Stimulated activated CD8-positive, alpha-beta memory T cell treated with anti-CD3 and anti-CD28 coated beads, Interleukin-7, amount 100 ng/mL, for 4 hours (primary cell): Measurements from ENCODE around the gene TTC12.

Experiments used
- DNase-seq, 2 donors: peaks; one replicate each; pipeline ENCODE4 v3.0.0-alpha.2; 2020; ENCODE audit warnings: low read depth in 2 of 2

The TTC12 gene

DNA sequence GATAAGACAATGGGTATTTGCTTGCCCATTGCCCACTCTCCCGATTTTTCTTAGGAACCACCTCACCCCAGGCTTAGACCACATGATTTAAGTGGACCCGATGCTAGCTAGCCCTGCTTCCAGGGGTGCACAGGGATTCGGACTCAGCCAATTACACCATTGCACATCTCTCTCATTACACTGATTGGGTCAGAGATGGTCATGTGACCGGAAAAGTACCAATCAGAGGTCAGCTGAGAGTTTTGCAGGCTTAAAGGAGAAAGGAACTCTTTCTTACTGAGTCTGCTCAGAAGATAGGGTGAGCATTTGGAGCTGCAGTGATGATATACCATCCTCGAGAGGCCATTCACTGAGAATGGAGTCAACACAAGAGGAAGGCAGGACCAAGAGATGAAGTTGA is 61.0 kb downstream of the TTC12 start:
- no peak for DNase-seq

DNA sequence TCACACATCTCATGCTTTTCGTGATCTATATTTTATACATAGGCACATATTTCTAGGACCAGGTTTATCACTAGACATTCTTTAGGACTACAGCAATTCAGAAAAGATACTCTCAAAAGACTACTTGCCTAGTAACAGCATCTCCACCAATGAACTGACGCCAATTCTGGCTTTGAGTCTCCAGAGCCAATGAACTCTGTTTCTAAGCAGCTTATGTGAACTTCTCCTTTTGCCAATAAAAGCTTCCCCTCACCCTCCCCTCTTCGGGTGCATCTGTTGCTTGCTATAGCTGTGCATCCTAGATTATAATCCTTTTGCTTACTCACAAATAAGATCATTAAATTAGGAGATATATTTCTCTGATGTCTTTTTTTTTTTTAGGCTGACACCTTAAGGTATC is 61.8 kb downstream of the TTC12 start:
- no peak for DNase-seq

DNA sequence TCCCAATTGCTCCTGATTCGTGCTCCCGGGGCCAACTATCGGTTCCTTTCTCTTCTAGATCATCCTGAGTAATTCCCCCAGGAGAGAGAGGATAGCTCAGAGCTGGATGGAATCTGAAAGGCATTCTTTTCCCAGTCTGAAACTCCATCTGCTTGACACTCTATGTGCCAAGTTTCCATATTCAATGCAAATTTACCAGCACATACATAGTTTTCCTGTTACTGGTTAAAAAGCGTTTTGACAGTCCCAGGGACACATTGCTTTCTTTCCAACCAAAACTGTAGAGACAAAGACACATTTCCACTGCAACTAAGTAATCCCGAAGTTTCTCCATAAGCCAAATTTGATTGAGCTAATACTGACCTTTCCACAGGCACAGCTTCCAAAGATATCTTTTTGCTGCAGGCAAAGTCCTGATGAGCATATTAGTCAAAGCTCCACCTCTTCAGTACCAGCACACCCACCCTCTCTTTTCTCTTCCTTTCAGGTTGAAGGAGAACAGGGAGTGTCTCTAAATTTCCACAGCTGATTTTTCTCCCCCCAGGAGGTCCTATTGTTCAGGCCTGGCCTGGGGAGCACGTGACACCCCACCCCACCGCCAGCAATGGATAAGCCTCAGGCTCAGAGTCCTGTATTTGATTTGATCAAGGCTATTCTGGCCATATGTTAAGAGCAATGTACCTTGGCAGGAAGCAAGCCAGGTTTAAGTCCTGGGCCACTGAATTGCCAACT is 63.5 kb downstream of the TTC12 start:
- no peak for DNase-seq

DNA sequence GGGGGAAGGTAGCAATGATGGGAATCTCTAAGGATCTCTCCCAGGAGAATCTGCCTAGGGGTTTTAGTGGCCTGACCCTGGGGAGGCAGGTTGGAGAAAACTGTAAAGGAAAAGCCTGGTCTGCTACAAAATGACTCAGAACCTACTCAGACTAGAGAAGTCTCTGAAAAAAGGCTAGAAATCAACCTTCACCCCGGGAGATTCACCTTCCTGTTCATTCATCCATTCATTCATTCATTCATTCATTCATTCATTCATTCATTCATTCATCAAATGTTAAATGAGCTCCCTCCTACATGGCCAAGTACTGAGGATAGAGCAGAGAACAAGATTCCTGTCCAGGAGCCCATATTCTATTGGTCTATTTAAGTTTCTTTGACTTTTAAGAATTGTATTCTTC is 64.3 kb downstream of the TTC12 start:
- DNase-seq, result no peak

DNA sequence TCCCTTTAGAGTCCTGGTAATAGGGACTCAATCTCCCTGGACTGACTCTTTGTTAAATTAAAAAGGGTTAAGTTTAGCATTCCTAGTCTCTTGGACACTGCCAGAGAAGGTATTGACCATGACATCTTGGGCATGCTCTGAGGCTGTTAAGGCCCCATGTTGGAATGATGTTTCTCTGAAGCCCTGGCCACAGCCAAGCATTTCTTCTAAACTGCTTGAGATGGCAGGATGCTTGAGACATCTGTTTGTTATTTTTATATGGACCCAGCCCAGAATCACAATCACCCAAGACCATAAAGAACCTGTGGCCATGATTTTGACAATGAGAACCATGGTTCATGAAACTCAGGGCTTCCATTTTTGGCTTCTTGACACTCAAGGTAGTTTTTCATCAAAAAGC is 67.7 kb downstream of the TTC12 start:
- DNase-seq, result no peak

DNA sequence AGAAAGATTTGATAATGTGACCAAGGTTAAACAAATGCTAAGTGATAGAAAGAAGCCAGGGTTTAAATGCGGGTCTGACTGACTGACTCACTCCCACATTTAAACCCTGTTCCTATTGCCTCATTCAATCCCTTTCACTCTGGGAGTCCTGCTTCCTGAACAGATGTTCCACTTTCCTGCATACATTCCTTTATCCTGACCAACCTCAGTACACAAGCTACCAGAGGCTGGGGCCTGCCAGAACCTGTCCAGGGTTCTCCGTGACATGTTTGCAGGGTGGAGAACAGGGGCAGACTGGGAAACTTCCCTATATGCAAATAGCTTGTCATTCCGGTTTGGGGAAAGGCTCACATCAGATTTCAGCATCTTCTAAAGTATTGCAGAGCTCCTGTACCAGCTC is 70.2 kb downstream of the TTC12 start:
- DNase-seq, result no peak

DNA sequence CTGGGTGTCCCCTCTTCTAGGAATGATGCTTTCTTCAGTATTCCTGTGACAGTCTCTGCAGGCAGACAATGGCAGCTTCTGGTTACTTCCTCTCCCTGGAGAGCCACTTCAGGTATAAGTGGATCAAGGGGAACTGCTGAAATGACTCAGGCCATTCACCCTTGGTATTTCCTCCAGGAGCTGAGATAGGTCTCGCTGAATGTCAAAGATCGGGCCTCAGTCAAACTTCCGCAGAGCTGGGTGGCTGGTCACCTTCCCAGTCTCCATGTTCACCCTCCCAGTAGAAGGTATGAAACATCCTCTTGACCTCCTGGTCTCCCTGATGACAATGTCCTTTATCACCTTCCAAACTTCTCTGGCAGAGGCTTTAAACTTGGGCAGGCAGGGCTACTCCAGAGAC is 71.4 kb downstream of the TTC12 start:
- no peak for DNase-seq

DNA sequence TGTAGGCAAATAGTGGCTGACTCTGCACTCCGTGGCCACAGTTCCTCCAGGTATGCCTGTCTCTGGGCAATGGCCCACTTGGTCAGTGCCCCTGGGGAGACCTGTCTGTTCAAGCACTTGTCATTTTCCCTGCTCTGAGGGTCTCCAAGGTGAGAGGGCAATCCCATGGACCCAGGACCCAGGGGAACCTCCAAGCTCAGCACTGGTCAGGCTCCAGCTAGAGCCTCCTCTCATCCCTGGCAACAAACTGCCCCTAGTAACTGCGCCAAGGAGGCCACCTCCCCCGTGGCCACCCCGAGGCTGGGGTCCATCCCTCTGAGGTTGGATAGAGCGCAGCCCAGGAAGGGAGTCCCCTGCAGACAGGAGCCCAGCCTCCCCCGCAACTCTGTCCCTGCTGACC is 72.5 kb downstream of the TTC12 start:
- no peak for DNase-seq

DNA sequence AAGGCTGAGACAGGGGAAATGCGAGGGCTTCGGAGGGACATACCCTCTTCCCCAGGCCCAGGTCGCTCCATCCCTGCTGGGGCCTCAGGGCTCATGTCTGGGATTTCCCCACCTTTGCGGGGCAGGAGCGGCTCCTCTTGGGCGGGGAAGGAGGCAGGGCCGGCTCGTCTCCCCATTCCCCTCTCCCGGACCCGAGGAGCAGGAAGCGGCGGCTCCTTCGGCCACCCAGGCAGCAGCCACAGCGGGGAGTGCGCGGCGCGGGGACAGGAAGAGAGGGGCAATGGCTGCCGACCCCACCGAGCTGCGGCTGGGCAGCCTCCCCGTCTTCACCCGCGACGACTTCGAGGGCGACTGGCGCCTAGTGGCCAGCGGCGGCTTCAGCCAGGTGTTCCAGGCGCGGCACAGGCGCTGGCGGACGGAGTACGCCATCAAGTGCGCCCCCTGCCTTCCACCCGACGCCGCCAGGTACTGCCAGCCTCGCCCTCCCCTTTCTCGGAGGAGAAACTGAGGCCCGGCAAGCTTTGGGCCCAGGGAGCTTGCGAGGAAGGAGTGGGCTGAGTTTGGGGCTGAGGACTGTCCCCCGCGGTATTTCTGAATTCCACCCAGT is 73.3 kb downstream of the TTC12 start, which contains the start of gene ANKK1:
Gene ANKK1 (plus strand): TSS at position 175 of the 607 bp plus-strand sequence. CDS start 106 bp downstream, at position 281.
- DNase-seq, result no peak

DNA sequence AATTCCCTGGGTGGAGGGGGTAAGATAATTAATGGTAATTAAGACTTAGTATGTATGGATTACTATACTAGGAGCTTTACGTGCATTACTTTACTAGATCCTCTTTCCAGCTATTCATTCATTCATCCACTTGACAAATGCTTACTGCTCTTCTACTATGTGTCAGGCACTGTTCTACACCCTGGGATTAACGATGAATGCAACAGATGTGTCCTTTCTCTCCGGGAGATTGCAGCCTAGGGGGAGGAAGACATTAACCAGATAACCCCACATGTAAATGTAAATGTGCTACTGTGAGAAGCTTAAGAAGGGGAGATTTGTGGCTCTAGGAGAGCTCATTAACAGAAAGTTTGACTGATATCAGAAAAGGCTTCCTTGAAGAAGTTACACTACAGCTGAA is 74.9 kb downstream of the TTC12 start:
- no peak for DNase-seq

DNA sequence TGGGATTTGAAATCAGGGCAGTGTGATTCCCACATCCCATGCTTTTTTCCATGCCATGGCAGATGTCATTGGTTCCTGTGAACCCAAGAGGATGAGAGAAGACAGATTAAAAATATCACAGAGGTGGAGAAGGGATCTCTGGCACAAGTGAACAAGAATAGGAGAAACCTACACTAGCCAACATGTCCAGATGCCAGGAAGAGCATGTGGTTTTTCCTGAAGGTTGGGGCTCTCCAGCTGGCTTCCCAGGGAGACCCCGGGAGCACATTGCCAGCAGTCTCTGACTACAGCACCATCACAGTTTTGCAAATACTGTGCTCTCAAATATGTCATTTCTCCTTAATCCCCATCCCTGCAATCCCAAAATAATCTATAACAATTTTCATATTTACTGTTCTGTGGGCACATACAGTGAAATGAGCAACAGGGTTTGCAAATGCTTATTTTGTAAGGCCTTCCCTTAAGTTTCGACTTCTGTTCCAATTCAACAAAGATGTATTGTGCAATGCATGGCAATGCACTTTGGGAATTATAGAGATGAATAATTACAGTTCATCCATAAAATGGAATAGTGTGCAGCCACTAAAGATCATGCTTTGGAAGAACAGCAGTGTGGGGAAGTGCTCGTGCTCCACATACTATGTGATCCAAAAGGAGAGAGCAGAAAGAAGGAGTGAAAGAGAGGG is 78.0 kb downstream of the TTC12 start:
- no peak for DNase-seq

DNA sequence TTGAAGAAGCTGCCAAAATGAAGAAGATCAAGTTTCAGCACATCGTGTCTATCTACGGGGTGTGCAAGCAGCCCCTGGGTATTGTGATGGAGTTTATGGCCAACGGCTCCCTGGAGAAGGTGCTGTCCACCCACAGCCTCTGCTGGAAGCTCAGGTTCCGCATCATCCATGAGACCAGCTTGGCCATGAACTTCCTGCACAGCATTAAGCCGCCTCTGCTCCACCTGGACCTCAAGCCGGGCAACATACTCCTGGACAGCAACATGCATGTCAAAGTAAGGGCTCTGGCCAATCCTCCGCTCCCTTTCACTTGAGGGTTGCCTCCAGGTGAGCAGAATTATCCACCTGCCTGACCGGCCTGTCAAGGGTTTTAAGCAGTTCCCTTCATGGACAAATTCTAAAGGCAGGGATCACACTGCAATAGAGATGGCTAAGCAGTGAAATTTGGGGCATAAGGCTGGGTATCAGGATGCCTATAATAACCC is 79.2 kb downstream of the TTC12 start:
- DNase-seq, result no peak

DNA sequence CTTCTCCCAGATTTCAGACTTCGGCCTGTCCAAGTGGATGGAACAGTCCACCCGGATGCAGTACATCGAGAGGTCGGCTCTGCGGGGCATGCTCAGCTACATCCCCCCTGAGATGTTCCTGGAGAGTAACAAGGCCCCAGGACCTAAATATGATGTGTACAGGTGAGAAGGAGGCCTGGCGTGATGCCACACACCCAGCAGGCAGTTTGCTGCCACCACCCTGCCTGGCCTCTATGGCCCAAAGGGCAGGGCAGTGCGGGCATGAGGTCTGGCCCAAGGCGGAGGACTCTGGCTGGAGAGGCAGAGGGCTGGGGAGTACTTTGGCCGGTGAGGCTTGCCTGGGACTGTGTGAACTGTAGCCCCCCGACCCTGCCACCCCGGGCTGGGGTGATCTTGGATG is 80.5 kb downstream of the TTC12 start:
- DNase-seq, result no peak

DNA sequence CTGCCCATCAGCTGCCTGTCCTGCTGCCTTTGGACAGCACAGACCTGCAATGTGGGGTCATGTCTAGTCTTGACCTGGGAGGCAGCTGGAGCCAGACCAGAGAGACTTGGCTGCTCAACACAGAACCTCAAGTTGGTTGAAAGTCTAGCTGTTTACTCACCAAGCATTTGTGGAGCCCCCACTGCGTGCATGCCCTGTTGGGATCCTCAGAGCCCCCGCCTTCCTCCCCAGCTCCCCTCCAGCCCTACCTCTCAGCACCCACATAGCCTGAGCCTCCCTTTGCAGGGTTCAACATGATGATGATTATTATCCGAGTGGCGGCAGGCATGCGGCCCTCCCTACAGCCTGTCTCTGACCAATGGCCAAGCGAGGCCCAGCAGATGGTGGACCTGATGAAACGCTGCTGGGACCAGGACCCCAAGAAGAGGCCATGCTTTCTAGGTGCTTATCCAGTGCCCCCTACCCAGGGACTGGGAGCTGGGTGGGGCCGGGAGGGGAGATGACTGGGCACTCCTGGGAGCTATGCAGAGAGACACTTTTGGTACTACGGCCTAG is 81.5 kb downstream of the TTC12 start:
- no peak for DNase-seq

DNA sequence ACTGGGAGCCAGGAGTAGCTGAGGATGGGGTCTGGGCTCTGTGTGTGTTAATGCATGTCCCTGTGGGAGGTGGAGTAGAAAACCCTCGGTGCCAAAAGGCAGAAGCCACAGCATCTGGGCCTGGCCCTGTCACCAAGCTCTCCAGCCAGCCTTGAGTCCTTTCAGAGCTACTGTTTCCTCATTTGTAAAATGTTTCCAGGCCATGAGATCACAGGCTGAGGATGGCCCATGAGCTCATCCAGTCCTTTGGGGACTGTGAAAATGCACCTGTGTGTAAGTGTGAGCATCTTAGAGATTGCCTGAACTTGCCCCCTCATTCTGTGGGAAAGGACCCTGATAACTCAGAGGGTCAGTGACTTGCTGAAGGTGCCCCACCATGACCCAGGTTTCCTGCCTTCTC is 82.3 kb downstream of the TTC12 start:
- DNase-seq, result no peak

DNA sequence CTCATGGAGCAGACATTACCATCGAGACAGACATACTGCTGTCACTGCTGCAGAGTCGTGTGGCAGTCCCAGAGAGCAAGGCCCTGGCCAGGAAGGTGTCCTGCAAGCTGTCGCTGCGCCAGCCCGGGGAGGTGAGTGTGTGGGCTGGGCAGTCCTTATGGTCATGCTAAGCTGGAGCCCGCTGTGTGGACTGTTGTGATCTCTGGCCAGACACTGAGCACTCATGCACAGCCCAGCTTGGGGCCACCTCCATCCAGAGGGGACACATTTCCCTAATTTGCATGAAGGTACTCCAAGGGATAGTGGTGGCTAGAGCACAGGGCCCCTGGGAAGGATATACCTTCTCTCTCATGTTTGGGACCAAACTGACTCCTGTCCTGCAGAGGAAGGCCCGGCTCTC is 82.8 kb downstream of the TTC12 start:
- DNase-seq, result no peak

DNA sequence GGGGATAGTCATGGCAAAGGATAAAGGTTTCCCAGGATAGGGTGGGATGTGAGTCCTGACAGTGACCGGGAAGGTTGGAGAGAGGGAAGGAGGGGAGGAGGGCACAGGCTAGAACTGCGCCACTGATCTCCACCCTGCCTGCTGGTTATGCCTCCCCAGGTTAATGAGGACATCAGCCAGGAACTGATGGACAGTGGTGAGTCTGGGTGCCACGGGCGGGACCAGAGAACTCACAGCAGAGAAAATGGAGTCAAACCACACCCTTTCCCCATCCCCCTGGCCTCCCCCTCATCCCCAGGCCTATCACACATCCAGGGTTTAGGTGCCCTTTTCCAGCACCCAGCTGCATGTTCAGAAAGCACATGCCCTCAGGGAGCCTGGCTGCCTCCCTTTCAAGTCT is 83.4 kb downstream of the TTC12 start:
- DNase-seq, result no peak

DNA sequence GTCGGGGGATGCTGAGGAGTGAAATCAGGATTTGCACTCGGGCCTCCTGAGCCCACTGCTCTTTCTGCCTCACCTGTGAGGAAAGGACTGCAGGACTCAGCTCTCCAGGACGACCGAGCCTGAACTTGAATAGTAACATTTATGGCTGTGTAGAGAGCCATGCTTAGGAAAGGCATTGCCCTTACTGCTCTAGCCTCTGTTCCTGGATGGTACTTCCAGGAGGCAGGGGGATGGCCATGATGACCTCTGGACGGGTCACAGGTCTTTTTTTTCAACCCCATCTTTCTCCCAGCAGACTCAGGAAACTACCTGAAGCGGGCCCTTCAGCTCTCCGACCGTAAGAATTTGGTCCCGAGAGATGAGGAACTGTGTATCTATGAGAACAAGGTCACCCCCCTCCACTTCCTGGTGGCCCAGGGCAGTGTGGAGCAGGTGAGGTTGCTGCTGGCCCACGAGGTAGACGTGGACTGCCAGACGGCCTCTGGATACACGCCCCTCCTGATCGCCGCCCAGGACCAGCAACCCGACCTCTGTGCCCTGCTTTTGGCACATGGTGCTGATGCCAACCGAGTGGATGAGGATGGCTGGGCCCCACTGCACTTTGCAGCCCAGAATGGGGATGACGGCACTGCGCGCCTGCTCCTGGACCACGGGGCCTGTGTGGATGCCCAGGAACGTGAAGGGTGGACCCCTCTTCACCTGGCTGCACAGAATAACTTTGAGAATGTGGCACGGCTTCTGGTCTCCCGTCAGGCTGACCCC is 84.5 kb downstream of the TTC12 start:
- DNase-seq, result no peak

DNA sequence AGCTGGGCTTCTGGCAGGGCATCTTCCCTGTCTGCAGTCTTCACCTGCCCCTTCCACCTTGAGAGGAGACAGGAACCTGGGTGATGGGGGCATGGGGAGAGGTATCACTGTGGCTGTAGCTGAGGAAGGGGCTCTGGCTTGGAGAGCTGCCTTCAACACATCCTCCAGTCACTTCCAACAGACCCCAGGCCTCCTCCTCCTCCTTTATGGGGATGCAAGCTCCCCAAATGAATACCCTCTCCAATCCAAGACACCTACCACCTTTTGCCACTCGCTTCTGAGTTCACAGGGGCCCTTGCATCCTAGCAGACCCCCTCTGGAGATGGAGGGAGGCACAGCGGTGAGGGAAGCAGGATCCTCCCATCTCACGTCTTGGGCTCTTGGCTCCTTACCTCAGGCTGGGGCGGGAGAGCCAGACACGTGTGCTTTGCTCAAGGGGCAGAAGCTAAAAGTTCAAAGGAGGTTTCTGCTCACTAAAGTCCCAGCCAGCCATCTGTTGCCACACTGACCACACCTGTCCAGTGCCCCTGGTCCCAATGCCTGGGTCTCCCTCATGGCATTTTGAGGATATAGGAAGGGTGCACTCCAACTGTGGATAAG is 86.3 kb downstream of the TTC12 start:
- no peak for DNase-seq

DNA sequence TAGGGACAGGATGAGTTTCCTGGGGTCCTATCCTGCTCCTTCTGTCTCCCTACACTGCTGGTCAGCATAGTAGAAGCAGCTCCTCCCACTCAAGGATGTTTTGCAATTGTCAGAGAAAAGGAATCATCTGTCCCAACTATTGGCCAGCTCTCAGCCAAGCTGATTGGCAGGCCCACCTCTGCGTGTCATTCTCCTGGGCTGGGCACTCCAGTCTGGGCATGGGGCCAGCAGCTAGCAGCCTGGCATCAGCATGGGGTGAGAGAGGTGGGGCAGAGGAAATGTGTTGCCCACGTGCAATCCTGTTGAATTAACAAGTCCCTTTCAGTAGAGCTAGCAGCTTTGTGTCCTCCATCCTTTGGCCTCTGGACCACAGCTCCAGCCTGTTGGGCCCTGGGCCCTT is 87.3 kb downstream of the TTC12 start:
- DNase-seq, result no peak

DNA sequence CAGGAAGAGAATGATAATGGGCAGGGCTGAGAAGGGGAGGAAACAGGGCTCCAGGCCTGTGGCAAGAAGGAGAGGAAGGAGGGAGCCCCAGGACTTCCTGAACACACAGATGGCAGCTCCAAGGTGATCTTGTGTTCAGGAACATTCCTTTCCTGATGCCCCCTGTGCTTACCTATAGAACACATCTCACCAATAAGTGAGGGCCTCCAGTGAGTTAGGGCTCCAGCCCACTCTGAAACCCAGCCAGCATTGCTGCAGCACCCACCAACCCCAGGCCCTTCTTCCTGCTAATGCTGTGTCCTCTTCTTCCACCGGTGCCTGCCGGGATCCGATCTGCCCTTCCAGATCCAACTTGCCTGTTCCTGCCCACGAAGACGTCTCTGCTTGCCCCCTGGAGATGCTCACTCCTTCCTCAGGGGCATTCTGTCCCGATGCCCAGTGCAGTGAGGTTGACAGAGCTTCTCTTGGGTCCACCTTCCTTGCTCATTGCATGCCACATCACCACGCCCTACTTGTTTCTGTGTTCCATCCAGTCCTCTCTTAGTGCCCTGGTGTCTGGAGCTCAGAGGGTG is 90.6 kb downstream of the TTC12 start:
- DNase-seq, result no peak
